ENCODE data around the gene SECISBP2L. TPM values are rescaled to one million over a fixed set of nuclear protein-coding genes. Genes with fewer than 3 reads are reported as not detected.

SECISBP2L gene
- total and polyA plus RNA-seq, 2 donors (not counting 3 experiments of a cell fraction or from before 2014, with no cell fraction given) = 23.1 to 52.3 TPM

- POLR2A ChIA-PET = no interaction called here
- Histone ChIP-seq H3K27me3 (ENCODE audit: control insufficient read depth in 2 of 2, insufficient read depth in 2 of 2, low read length in 2 of 2) (peaks cover 15 to 21% of the 10 kb centered on the region in 2 experiments), H3K9ac (replicated peaks; ENCODE audit: extremely low read depth, insufficient read depth, low read length) (no peak overlapping the region), H2AFZ (ENCODE audit: low read depth, low read length) (no peak overlapping the region), H3K9me1 (replicated peaks; ENCODE audit: control insufficient read depth, extremely low read depth, insufficient read depth, low read length) (no peaks in the 10 kb centered on the region), H3K36me3 (ENCODE audit: control insufficient read depth in 2 of 2, extremely low read depth in 1 of 2, insufficient read depth in 2 of 2, low read length in 2 of 2) (no peaks in the 10 kb centered on the region), H3K4me3 (replicated peaks in 1 of 3; ENCODE audit: insufficient read depth in 1 of 3, low read depth in 1 of 3, low read length in 3 of 3) (no peak overlapping the region), H3K4me1 (ENCODE audit: control insufficient read depth, extremely low read depth, insufficient read depth, low read length) (peaks cover 8% of the 10 kb centered on the region), H3K9me3 (replicated peaks; ENCODE audit: control insufficient read depth, insufficient read depth, low read length) (no peaks in the 10 kb centered on the region), H3K27ac (ENCODE audit: insufficient read depth, low read depth, low read length) (no peak overlapping the region), H3K4me2 (ENCODE audit: insufficient read depth, low read length) (no peak overlapping the region), H4K20me1 (replicated peaks; ENCODE audit: control insufficient read depth, extremely low read depth, insufficient read depth, low read length) (no peaks in the 10 kb centered on the region), H3K79me2 (ENCODE audit: control insufficient read depth, insufficient read depth, low read length) (no peaks in the 10 kb centered on the region)
- no peak for FAIRE-seq
- dilution Hi-C loops (cut with MboI; ENCODE audit: extremely low pct_ligation_motif_present, low sequenced_read_pairs) (no loop called here), intact Hi-C loops (cut with micrococcal nuclease) (no loop called here)
- BruUV-seq (replicated peaks) = no TSS peak
- no peak for TF ChIP-seq GATA2 (IDR thresholded peaks at IDR 0.05; ENCODE audit: insufficient read depth, insufficient read length, low read depth, low read length)
- TF ChIP-seq JUN (IDR thresholded peaks at IDR 0.05; ENCODE audit: borderline replicate concordance, insufficient read depth, insufficient read length, low read depth) = no peak
- no peak for TF ChIP-seq EZH2 (IDR thresholded peaks at IDR 0.05; ENCODE audit: borderline replicate concordance, low read depth, low read length, severe bottlenecking)
- no peak for TF ChIP-seq POLR2AphosphoS5 (IDR thresholded peaks at IDR 0.05; ENCODE audit: insufficient read depth, low read depth, low read length)
- TF ChIP-seq POLR2A (IDR thresholded peaks at IDR 0.05; ENCODE audit: low read depth, low read length) = no peak
- no peak for TF ChIP-seq FOS (IDR thresholded peaks at IDR 0.05; ENCODE audit: borderline replicate concordance, insufficient read depth, low read length)
- TF ChIP-seq CTCF (IDR thresholded peaks at IDR 0.05; ENCODE audit: extremely low read depth in 1 of 2, insufficient read depth in 1 of 2, low read depth in 1 of 2, low read length in 2 of 2) = no peak
- no peak for TF ChIP-seq MAX (IDR thresholded peaks at IDR 0.05; ENCODE audit: insufficient read depth, insufficient read length)
- TF ChIP-seq MYC (IDR thresholded peaks at IDR 0.05; ENCODE audit: low read depth, low read length) = no peak
- DNase-seq (ENCODE audit: low read depth, low spot score) = no peak
- CTCF ChIA-PET = interaction anchor here (5.3 to 6.0 kb wide), 2 partner anchors 8 to 105 kb away, joined by 43 to 86 read pairs; no protein-coding TSS in a partner anchor
These were observed 79.5 kb downstream of the SECISBP2L start for GRCh38 chr15:48966595-48967301.

Data from endothelial cell of umbilical vein (primary cell).